Transverse colon (tissue), 4 donors: ENCODE measurements around the gene LRRC3C. TPM values are rescaled to one million over a fixed set of nuclear protein-coding genes. Genes with fewer than 3 reads are reported as not detected.

ENCODE experiments used
- DNase-seq: peaks from one replicate; pipeline ENCODE4 v3.0.0-alpha.2; 2019
- H3K27ac ChIP-seq, 4 donors: fragments of 200-600 bp; sonication (generic); 2 replicates each; pipeline ENCODE4 v1.5.1; 2016 to 2018; ENCODE audit warnings: inconsistent platforms in 4 of 4
- H3K27me3 ChIP-seq: fragments of 200-600 bp; sonication (generic); 2 replicates; pipeline ENCODE4 v1.5.1; 2017; ENCODE audit warnings: inconsistent platforms
- H3K36me3 ChIP-seq, 4 donors: fragments of 200-600 bp; sonication (generic); 2 replicates each; pipeline ENCODE4 v1.5.1; 2017 to 2019; ENCODE audit warnings: inconsistent platforms in 4 of 4
- H3K4me1 ChIP-seq, 4 donors: fragments of 200-600 bp; sonication (generic); 2 replicates each; pipeline ENCODE4 v1.5.1; 2017 to 2020; ENCODE audit warnings: inconsistent platforms in 4 of 4
- H3K4me3 ChIP-seq, 4 donors: fragments of 200-600 bp; sonication (generic); 1 replicate in 1 of 4; 2 replicates in 3 of 4; pipeline versions ENCODE4 v1.5.1 to v1.6.1; 2017 to 2019; ENCODE audit warnings: inconsistent platforms in 4 of 4
- H3K9me3 ChIP-seq, 2 donors: fragments of 200-600 bp; sonication (generic); 2 replicates each; pipeline ENCODE4 v1.5.1; 2017 to 2019; ENCODE audit warnings: inconsistent platforms in 2 of 2
- EP300 ChIP-seq: sonication (generic); formaldehyde crosslinking; IDR thresholded peaks from one replicate; pipeline ENCODE4 v1.6.1; 2017; ENCODE audit warnings: antibody characterized with exemption, low read depth
- POLR2A ChIP-seq: fragments of 450-650 bp; IDR thresholded peaks from one replicate; pipeline ENCODE4 v1.6.1; 2016; ENCODE audit warnings: antibody characterized with exemption, mild to moderate bottlenecking, moderate library complexity
- POLR2AphosphoS5 ChIP-seq, 3 donors: sonication (generic); formaldehyde crosslinking; IDR thresholded peaks; one replicate each; pipeline ENCODE4 v1.6.1; 2016; ENCODE audit warnings: antibody characterized with exemption in 3 of 3
- WGBS, 2 donors: methylation state at CpG; one replicate each; pipeline ENCODE4 v1.1.5; 2018; ENCODE audit warnings: low coverage in 1 of 2; 5-methylcytosine and 5-hydroxymethylcytosine counted together
- in situ Hi-C, 4 donors: fragments of 200-750 bp; cut with MboI; loops; one replicate each; pipeline versions ENCODE4 v1.15.0 to v1.15.1; 2017; ENCODE audit warnings: low sequenced_read_pairs in 3 of 4, low pct_ligation_motif_present in 1 of 4, low pct_unique_long_range_greater_than_20kb in 1 of 4
- intact Hi-C: fragments of 100-400 bp; cut with DNase I; formaldehyde crosslinking; loops from one replicate; pipeline ENCODE4 v1.15.1; 2023; ENCODE audit warnings: low total_unique reads
- total RNA-seq, 4 donors: library from RNA; depleted of rRNA; stranded (reverse); fragments of >200 nt; gene quantifications; one replicate each; pipeline ENCODE4 v1.1.0, GENCODE V29; 2016
- TF ChIP-seq, protein P1 (sequence below), 5 experiments: fragments of 200-600 bp in 3 of 5; fragments of 450-650 bp in 2 of 5; sonication (generic) in 3 of 5; IDR thresholded peaks; 1 replicate in 2 of 5; 2 replicates in 3 of 5; pipeline ENCODE4 v1.5.1; 2016 to 2017; ENCODE audit warnings: antibody characterized with exemption in 5 of 5, inconsistent platforms in 3 of 5, mild to moderate bottlenecking in 2 of 5, moderate library complexity in 1 of 5

Gene LRRC3C
- total RNA-seq, 4 donors from 2014 or later: not detected

DNA sequence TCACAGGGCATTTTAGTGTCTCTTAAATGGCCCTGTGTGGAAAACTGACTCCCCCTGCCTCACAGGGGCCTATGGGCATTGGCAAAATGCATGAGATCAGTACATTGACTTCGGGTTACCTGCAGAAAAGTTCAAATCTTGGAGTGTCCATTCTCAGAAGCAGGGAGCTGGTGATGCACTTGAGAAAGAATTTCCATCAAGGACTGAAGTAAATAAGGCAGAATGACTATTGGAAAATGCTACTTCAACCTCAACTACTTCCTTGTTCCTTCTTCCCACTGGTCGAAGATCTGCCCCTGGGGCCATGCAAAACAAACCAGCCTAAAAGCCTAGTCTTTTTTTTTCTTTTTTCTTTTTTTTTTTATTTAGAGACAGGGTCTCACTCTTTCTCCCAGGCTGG, 21.5 kb downstream of the LRRC3C start:
- H3K27me3 ChIP-seq: no peaks in the 10 kb centered on the region
- intact Hi-C loops: no loop called here
- 38 to 47% methylated on average over 1 to 2 of the region's 2 CpGs for WGBS, 2 donors
- no peak overlapping the region for H3K27ac ChIP-seq
- H3K9me3 ChIP-seq: no peaks in the 10 kb centered on the region
- H3K36me3 ChIP-seq: no peaks in the 10 kb centered on the region
- no peak for DNase-seq
- no peak overlapping the region for H3K4me3 ChIP-seq
- peaks cover 0 to 14% (median 6%) of the 10 kb centered on the region in 4 donors for H3K4me1 ChIP-seq
- TF ChIP-seq POLR2A: no peak
- no peak for TF ChIP-seq POLR2AphosphoS5 (IDR thresholded peaks at IDR 0.05)
- TF ChIP-seq, protein P1, sequence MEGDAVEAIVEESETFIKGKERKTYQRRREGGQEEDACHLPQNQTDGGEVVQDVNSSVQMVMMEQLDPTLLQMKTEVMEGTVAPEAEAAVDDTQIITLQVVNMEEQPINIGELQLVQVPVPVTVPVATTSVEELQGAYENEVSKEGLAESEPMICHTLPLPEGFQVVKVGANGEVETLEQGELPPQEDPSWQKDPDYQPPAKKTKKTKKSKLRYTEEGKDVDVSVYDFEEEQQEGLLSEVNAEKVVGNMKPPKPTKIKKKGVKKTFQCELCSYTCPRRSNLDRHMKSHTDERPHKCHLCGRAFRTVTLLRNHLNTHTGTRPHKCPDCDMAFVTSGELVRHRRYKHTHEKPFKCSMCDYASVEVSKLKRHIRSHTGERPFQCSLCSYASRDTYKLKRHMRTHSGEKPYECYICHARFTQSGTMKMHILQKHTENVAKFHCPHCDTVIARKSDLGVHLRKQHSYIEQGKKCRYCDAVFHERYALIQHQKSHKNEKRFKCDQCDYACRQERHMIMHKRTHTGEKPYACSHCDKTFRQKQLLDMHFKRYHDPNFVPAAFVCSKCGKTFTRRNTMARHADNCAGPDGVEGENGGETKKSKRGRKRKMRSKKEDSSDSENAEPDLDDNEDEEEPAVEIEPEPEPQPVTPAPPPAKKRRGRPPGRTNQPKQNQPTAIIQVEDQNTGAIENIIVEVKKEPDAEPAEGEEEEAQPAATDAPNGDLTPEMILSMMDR (IDR thresholded peaks at IDR 0.05): no peak
- TF ChIP-seq EP300: no peak
- in situ Hi-C loops: no loop called here

DNA sequence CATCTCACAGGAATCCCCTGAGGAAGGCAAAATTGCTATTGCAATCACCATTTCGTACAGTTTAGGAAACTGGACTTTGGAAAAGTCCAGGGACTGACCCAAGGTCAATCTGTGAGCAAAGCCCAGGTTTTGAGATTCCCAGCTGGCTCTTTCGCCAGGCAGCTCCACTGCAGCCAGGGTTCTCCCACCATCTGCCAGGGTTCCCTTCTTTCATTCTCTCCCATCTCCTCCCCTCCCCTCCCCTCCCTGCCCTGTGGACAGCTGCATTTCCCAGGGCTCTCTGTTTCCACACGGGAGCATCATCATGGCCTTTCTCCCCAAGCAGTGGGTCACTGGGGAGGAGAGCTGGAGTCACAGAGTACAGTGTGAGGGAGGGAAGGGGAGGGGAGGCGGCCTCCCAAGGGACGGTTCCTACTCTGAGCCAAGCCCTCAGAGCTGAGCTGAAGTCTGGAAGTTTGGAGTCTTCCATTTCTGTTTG, 23.4 kb downstream of the LRRC3C start:
- intact Hi-C loops: no loop called here
- H3K9me3 ChIP-seq: no peaks in the 10 kb centered on the region
- H3K36me3 ChIP-seq: no peaks in the 10 kb centered on the region
- no peak overlapping the region for H3K4me3 ChIP-seq
- no peak overlapping the region for H3K27ac ChIP-seq
- WGBS, 2 donors: 65 to 80% methylated on average over 1 to 5 of the region's 5 CpGs
- H3K27me3 ChIP-seq: no peaks in the 10 kb centered on the region
- H3K4me1 ChIP-seq: peaks cover 0 to 14% (median 6%) of the 10 kb centered on the region in 4 donors
- no peak for DNase-seq
- in situ Hi-C loops: no loop called here
- TF ChIP-seq POLR2AphosphoS5 (IDR thresholded peaks at IDR 0.05): no peak
- no peak for TF ChIP-seq EP300
- TF ChIP-seq, protein P1 (IDR thresholded peaks at IDR 0.05): no peak
- no peak for TF ChIP-seq POLR2A

- in situ Hi-C loops (no loop called here), intact Hi-C loops (no loop called here)
- H3K27me3 ChIP-seq: no peaks in the 10 kb centered on the region
- H3K4me3 ChIP-seq: peak overlapping the region; percentile 32 to 48 (median 34)
- H3K36me3 ChIP-seq: no peaks in the 10 kb centered on the region
- WGBS, 2 donors: 0 to 58% methylated on average over 1 to 22 of the region's 22 CpGs
- no peaks in the 10 kb centered on the region for H3K9me3 ChIP-seq
- H3K4me1 ChIP-seq: peaks cover 0 to 14% (median 6%) of the 10 kb centered on the region in 4 donors
- DNase-seq: peak; percentile 29
- peak overlapping the region; percentile 53 to 80 (median 70) for H3K27ac ChIP-seq
- TF ChIP-seq EP300 (no peak), POLR2AphosphoS5 (IDR thresholded peaks at IDR 0.05) (no peak), POLR2A (no peak)
- TF ChIP-seq, protein P1 (IDR thresholded peaks at IDR 0.05): no peak
Measured at GRCh38 chr17:39951924-39952679, 24.6 kb downstream of the LRRC3C start.

DNA sequence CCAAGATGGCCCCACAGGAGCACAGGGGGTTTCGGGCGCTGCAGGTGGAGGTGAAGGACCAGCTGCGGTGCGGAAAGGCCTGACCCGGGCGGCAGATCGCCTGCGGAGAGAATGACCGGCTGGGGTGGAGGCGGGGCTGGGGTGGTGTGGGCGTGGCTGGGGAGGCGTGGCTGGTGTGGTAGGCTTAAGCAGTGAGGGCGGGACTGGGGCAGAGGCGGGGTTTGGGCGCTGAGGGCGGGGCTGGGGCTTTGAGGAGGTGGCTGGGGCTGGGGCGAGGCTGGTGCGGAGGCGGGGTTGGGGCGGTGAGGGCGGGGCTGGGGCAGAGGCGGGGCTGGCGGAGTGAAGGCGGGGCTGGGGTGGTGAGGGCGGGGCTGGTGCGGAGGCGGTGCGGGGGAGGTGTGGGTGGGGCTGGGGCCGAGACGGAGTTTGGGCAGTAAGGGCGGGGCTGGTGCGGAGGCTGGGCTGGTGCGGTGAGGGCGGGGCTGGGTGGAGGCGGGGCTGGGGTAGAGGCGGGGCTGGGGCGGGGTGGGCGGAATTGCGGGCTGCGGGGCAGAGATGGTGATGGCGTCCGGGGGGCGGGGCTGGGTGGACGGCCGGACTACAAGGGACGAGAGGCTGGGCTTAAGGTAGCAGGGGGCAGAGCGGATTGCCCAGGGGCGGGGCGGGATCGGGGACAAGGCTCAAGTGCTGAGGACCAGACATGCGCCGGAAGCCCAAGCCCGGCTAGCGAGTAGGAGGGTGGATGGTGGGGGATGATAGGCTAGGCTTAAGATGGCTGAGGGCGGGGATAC, 25.3 kb downstream of the LRRC3C start:
- 0 to 1% methylated on average over 1 to 32 of the region's 55 CpGs for WGBS, 2 donors
- DNase-seq: peak; percentile 99
- peak overlapping the region; percentile 53 to 80 (median 76) for H3K27ac ChIP-seq
- TF ChIP-seq EP300: no peak
- peak in 2 of 3 donors; percentile 30 to 47 for TF ChIP-seq POLR2AphosphoS5 (IDR thresholded peaks at IDR 0.05)
- TF ChIP-seq, protein P1 (IDR thresholded peaks at IDR 0.05): no peak
- peak; percentile 51 for TF ChIP-seq POLR2A
- peaks cover 0 to 14% (median 6%) of the 10 kb centered on the region in 4 donors for H3K4me1 ChIP-seq
- intact Hi-C loops: no loop called here
- no peaks in the 10 kb centered on the region for H3K27me3 ChIP-seq
- peak overlapping the region; percentile 32 to 48 (median 34) for H3K4me3 ChIP-seq
- in situ Hi-C loops: no loop called here
- no peaks in the 10 kb centered on the region for H3K36me3 ChIP-seq
- no peaks in the 10 kb centered on the region for H3K9me3 ChIP-seq
